ENCODE results near the gene IPO4. TPM values are rescaled to one million over a fixed set of nuclear protein-coding genes. Genes with fewer than 3 reads are reported as not detected.

The IPO4 gene
- total and polyA plus RNA-seq, 10 of the 15 experiments (the other 5 are each of a cell fraction or from before 2014, with no cell fraction given), result 7.8 to 139 (median 37.6) TPM

GRCh38 chr14:24141097-24141880 is 47.3 kb downstream of the IPO4 start, which contains the start of gene EMC9 (continued):
- no peak for TF ChIP-seq ASH2L (IDR thresholded peaks at IDR 0.05; ENCODE audit: borderline replicate concordance, low read depth)
- TF ChIP-seq POLR2AphosphoS5 (IDR thresholded peaks at IDR 0.05; ENCODE audit: low read length), result peak; percentile 90
- TF ChIP-seq NFYA (IDR thresholded peaks at IDR 0.05; ENCODE audit: borderline replicate concordance, low read depth, low read length), result no peak; the same call in 1 of the 2 replicates
- TF ChIP-seq TBL1XR1 (IDR thresholded peaks at IDR 0.05; ENCODE audit: low read depth, low read length), result no peak
- peak; percentile 40 for TF ChIP-seq YY1 (IDR thresholded peaks at IDR 0.05; ENCODE audit: low read depth, low read length)
- no peak for TF ChIP-seq MEF2A (IDR thresholded peaks at IDR 0.05; ENCODE audit: insufficient read depth, low read depth, low read length)
- TF ChIP-seq LARP7 (IDR thresholded peaks at IDR 0.05), result peak; percentile 88
- no peak for TF ChIP-seq REST (IDR thresholded peaks at IDR 0.05; ENCODE audit: low read depth, low read length)
- TF ChIP-seq E2F4 (IDR thresholded peaks at IDR 0.05; ENCODE audit: low read depth, low read length), result peak; percentile 50; the same call in 1 of the 2 replicates
- TF ChIP-seq SMAD1 (IDR thresholded peaks at IDR 0.05; ENCODE audit: low read depth, partially characterized antibody), result no peak
- no peak for TF ChIP-seq SUZ12 (IDR thresholded peaks at IDR 0.05; ENCODE audit: unreplicated experiment)
- peak; percentile 72 for TF ChIP-seq CREB1 (IDR thresholded peaks at IDR 0.05; ENCODE audit: low read depth)
- TF ChIP-seq KDM1A (IDR thresholded peaks at IDR 0.05; ENCODE audit: borderline replicate concordance), result no peak
- TF ChIP-seq RELB (IDR thresholded peaks at IDR 0.05; ENCODE audit: low read depth), result peak; percentile 98
- no peak for TF ChIP-seq BRCA1 (IDR thresholded peaks at IDR 0.05; ENCODE audit: low read depth, low read length)
- TF ChIP-seq PBX3 (IDR thresholded peaks at IDR 0.05; ENCODE audit: insufficient replicate concordance, low read depth, low read length), result peak; percentile 72
- TF ChIP-seq IKZF1 (conservative IDR thresholded peaks at IDR 0.05), result peak; percentile 73
- no peak for TF ChIP-seq SIX5 (IDR thresholded peaks at IDR 0.05; ENCODE audit: low read depth, low read length, severe bottlenecking)
- no peak for TF ChIP-seq JUND (IDR thresholded peaks at IDR 0.05; ENCODE audit: low read depth, low read length)
- peak; percentile 54; the same call in 1 of the 2 replicates for TF ChIP-seq NR2F1 (conservative IDR thresholded peaks at IDR 0.05)
- peak; percentile 30; the same call in 1 of the 2 replicates for TF ChIP-seq TARDBP (IDR thresholded peaks at IDR 0.05; ENCODE audit: borderline replicate concordance)
- TF ChIP-seq SRF (IDR thresholded peaks at IDR 0.05; ENCODE audit: low read depth in 2 of 2, low read length in 2 of 2), result peak; percentile 36 to 70; a peak in 2 of 4 replicates
- peak; percentile 66 for TF ChIP-seq SPI1 (IDR thresholded peaks at IDR 0.05; ENCODE audit: borderline replicate concordance, insufficient read depth, low read depth, low read length)
- peak; percentile 48; the same call in 1 of the 2 replicates for TF ChIP-seq CBFB (IDR thresholded peaks at IDR 0.05; ENCODE audit: low read depth)

Measured in GM12878 (cell line).